ENCODE data around the gene LMOD1.
"Not testable (repeated sequence)": the region's sequence is repeated elsewhere in the genome, so short reads cannot be mapped to it uniquely, and the experiment has no call there.

Gene LMOD1

GRCh38 chr1:201859424-201859823 lies 86.9 kb downstream of the LMOD1 start:
- no peak for DNase-seq (ENCODE audit: low read depth)

GRCh38 chr1:201856722-201857121 lies 89.6 kb downstream of the LMOD1 start:
- DNase-seq (ENCODE audit: low read depth), result not testable (repeated sequence)

GRCh38 chr1:201851949-201852348 lies 94.4 kb downstream of the LMOD1 start:
- DNase-seq (ENCODE audit: low read depth), result no peak

GRCh38 chr1:201850053-201850397 lies 96.3 kb downstream of the LMOD1 start:
- DNase-seq (ENCODE audit: low read depth), result no peak

- DNase-seq (ENCODE audit: low read depth), result no peak
These were observed 96.8 kb downstream of the LMOD1 start for GRCh38 chr1:201849372-201850052.

- DNase-seq (ENCODE audit: low read depth), result no peak
These were observed 98.1 kb downstream of the LMOD1 start for GRCh38 chr1:201848230-201848629.

GRCh38 chr1:201847150-201847549 lies 99.2 kb downstream of the LMOD1 start:
- DNase-seq (ENCODE audit: low read depth), result no peak

Measured in stimulated activated CD8-positive, alpha-beta memory T cell treated with anti-CD3 and anti-CD28 coated beads, Interleukin-4, amount 100 ng/mL, for 24 hours (primary cell).